GM12864 (cell line): ENCODE data around the gene SNX18.

Experiments
- DNase-seq: peaks from one replicate; pipeline ENCODE4 v3.0.0-alpha.2; 2011; ENCODE audit warnings: low read depth
- H3K4me3 ChIP-seq: 2 replicates; pipeline ENCODE4 v1.5.1; 2011; ENCODE audit warnings: mild to moderate bottlenecking, low read depth, low read length, control low read depth
- CTCF ChIP-seq: IDR thresholded peaks from 2 replicates; pipeline ENCODE4 v1.5.1; 2011; ENCODE audit warnings: low read depth, mild to moderate bottlenecking, moderate library complexity, low read length, control low read depth, inconsistent platforms; ENCODE audit errors: missing control alignments

Gene SNX18

GRCh38 chr5:54563083-54563761 is 45.7 kb downstream of the SNX18 start:
- H3K4me3 ChIP-seq: no peak overlapping the region
- no peak for TF ChIP-seq CTCF
- no peak for DNase-seq

GRCh38 chr5:54567996-54568395 is 50.4 kb downstream of the SNX18 start:
- H3K4me3 ChIP-seq: no peak overlapping the region
- TF ChIP-seq CTCF: no peak
- DNase-seq: no peak

- no peak for DNase-seq
- H3K4me3 ChIP-seq: no peak overlapping the region
- TF ChIP-seq CTCF: no peak
These were observed 53.4 kb downstream of the SNX18 start for GRCh38 chr5:54570916-54571315.

- no peak overlapping the region for H3K4me3 ChIP-seq
- no peak for DNase-seq
- TF ChIP-seq CTCF: no peak
These were observed 53.9 kb downstream of the SNX18 start for GRCh38 chr5:54571462-54571861.

GRCh38 chr5:54573812-54574489 is 56.4 kb downstream of the SNX18 start:
- TF ChIP-seq CTCF: no peak
- no peak for DNase-seq
- no peak overlapping the region for H3K4me3 ChIP-seq

- no peak for TF ChIP-seq CTCF
- H3K4me3 ChIP-seq: no peak overlapping the region
- DNase-seq: no peak
These were observed 60.0 kb downstream of the SNX18 start for GRCh38 chr5:54577528-54577927.

- TF ChIP-seq CTCF: no peak
- DNase-seq: no peak
- H3K4me3 ChIP-seq: no peak overlapping the region
These were observed 60.5 kb downstream of the SNX18 start for GRCh38 chr5:54577937-54578653.
